Jurkat, Clone E6-1 (cell line): ENCODE measurements around the gene POLR2I.
"Not testable (repeated sequence)": the region's sequence is repeated elsewhere in the genome, so short reads cannot be mapped to it uniquely, and the experiment has no call there.

ENCODE experiments used
- DNase-seq: peaks from one replicate; pipeline ENCODE4 v3.0.0-alpha.2; 2011; ENCODE audit warnings: low read depth, low spot score
- H3K4me3 ChIP-seq: 2 replicates; pipeline ENCODE4 v1.5.1; 2011; ENCODE audit warnings: mild to moderate bottlenecking, low read length, control low read depth, moderate library complexity

POLR2I gene

DNA sequence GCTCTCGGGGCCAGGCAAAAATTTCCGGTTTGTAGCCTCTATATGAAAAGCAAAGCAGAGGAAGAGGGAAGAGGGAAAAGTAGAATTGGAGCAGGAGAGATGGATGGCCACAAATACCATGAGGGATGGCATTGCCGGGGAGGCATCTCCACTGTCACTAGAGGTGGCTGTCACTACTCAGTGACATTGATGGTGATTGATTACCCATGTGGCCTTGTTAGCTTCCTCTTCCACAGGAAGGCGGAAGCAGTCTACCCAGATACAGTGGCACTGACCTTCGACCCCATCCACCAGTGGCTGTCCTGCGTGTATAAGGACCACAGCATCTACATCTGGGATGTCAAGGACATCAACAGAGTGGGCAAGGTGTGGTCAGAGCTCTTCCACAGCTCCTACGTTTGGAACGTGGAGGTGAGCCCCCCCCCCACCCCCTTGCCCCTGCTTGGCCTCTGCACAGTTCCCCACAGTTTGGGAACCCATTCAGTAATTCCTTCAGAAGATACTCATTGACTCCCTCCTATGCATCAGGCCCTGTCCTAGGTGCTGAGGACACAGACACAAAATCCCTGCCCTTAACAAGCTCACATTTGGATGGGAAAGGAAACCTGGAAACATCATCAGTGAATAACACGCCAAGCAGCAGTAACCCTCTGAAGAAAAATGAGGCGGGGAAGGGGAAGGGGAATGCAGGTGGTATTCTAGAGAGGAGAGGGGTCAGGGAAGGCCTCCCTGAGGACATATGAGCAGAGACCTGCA is 41.4 kb downstream of the POLR2I start:
- DNase-seq: no peak
- H3K4me3 ChIP-seq: no peak overlapping the region

DNA sequence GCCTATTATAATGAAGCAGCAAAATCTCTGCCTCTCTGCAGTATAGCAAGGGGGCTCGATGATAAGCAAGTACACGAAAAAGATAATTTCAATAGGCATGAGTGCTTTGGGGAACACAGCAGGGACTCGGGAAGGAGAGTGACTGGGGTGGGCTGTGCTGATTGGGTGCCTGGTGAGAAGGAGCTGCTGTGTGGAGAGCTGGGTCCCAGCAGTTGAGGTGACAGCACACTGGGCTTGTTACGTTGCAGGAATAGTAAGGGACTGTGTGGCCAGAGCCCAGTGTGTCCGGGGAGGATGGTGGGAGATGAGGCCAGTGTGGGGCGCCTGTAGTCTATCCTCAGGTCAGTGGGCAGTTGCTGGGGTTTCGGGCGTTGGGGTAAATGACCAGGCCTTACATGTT is 42.6 kb downstream of the POLR2I start:
- H3K4me3 ChIP-seq: no peak overlapping the region
- no peak for DNase-seq

DNA sequence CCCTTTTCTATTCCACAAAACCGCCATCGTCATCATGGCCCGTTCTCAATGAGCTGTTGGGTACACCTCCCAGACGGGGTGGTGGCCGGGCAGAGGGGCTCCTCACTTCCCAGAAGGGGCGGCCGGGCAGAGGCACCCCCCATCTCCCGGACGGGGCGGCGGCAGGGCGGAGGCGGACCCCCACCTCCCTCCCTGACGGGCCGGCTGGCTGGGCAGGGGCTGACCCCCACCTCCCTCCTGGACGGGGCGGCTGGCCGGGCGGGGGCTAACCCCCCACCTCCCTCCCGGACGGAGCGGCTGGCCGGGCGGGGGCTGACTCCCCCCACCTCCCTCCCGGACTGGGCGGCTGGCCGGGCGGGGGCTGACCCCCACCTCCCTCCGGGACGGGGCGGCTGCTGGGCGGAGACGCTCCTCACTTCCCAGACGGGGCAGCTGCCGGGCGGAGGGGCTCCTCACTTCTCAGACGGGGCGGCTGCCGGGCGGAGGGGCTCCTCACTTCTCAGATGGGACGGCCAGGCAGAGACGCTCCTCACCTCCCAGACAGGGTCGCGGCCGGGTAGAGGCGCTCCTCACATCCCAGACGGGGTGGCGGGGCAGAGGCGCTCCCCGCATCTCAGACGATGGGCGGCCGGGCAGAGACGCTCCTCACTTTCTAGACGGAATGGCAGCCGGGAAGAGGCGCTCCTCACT is 45.7 kb downstream of the POLR2I start:
- not testable (repeated sequence) for H3K4me3 ChIP-seq, DNase-seq

- no peak for DNase-seq
- H3K4me3 ChIP-seq: no peak overlapping the region
Observed at GRCh38 chr19:36067681-36068080, 47.0 kb downstream of the POLR2I start.

DNA sequence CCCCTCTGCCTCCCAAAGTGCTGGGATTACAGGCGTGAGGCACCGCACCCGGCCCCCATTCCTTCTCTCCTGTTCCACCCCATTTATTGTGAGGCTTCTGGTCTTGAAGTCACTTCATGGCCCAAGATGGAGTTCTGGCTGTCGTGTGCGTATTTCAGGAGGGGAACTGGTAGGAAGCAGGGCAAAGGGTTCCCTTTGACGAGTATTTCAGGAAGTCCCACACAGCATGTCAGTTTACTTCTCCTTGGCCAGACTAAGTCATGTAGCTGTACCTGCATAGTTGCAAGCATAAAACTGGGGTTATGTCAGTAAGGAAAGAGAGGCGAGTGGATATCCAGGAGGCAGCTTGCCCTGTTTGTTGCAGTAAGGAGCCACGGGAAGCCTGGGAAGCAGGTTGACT is 49.8 kb downstream of the POLR2I start:
- no peak overlapping the region for H3K4me3 ChIP-seq
- DNase-seq: no peak
